Jurkat, Clone E6-1 (cell line): ENCODE results near the gene RGS9BP.
"Not testable (repeated sequence)": the region's sequence is repeated elsewhere in the genome, so short reads cannot be mapped to it uniquely, and the experiment has no call there.

Experiments
- DNase-seq: peaks from one replicate; pipeline ENCODE4 v3.0.0-alpha.2; 2011; ENCODE audit warnings: low read depth, low spot score
- H3K4me3 ChIP-seq: 2 replicates; pipeline ENCODE4 v1.5.1; 2011; ENCODE audit warnings: mild to moderate bottlenecking, low read length, control low read depth, moderate library complexity

RGS9BP gene

DNA sequence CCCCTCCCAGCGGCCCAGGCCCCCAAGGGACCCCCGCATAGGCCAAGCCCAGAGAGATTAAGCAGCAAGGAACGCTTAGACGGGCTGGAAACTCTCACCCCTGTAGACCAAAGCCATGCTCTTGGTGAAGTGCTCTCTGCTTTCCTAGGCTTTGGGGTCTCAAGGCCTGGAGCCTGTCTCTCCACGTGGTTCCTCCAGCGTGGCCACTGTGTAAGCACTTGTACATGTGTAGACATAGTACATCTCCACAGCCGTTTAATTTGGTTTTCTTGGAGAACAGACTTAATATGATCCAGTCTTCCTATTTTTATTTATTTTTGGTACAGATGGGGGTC is 17.0 kb downstream of the RGS9BP start:
- no peak overlapping the region for H3K4me3 ChIP-seq
- no peak for DNase-seq

GRCh38 chr19:32693151-32694108 is 17.8 kb downstream of the RGS9BP start:
- not testable (repeated sequence) for H3K4me3 ChIP-seq, DNase-seq

- not testable (repeated sequence) for H3K4me3 ChIP-seq, DNase-seq
These were observed 18.7 kb downstream of the RGS9BP start for GRCh38 chr19:32694316-32694715.

DNA sequence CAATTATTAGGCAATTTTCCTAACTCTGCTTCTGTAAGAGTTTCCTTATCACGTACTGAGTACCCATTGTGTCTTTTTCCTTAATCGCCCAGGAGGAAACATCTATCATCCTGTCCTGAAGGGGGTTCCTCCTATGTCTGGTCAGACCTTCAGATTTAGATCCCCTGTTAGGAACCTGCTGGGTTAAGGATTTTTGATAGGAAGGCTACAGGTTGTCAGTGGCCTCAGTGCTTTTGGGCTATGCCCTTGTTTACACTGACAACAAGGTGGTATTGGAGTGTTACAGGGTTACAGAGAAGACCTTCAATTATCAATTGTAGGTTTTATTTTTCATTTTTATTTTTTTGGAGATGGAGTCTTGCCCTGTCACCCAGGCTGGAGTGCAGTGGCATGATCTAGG is 19.2 kb downstream of the RGS9BP start:
- not testable (repeated sequence) for DNase-seq, H3K4me3 ChIP-seq

GRCh38 chr19:32695506-32695905 is 19.9 kb downstream of the RGS9BP start:
- DNase-seq, H3K4me3 ChIP-seq: not testable (repeated sequence)

DNA sequence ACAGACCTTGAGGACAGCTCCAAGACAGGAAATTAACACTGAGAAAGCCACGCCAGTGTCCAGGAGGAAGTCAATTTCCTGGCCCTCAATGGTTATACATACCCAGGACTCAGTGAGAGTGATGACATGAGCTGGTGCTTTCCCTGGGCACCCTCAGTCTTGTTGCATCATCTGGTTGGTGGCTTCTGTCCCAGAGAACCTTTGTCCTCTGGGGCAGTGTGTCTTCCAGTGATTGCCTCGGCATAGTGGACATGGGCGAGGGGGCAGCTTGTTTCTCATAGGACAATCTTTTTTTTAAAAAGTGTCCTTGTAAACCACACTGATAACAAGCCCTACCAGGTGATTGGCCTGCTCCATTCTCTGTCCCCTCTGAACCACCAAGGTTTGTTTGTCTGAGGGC is 21.1 kb downstream of the RGS9BP start:
- not testable (repeated sequence) for H3K4me3 ChIP-seq, DNase-seq

DNA sequence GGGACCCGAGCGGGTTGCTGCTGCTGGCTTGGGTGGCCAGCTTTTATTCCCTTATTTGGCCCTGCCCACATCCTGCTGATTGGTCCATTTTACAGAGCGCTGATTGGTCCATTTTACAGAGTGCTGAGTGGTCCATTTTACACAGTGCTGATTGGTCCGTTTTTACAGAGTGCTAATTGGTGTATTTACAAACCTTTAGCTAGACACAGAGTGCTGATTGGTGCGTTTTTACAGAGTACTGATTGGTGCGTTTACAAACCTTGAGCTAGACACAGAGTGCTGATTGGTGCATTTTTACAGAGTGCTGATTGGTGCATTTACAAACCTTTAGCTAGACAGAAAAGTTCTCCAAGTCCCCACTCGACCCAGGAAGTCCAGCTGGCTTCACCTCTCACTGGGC is 24.5 kb downstream of the RGS9BP start:
- DNase-seq, H3K4me3 ChIP-seq: not testable (repeated sequence)

GRCh38 chr19:32702010-32702409 is 26.4 kb downstream of the RGS9BP start:
- H3K4me3 ChIP-seq = no peak overlapping the region
- DNase-seq = no peak

- H3K4me3 ChIP-seq, DNase-seq: not testable (repeated sequence)
These were observed 28.4 kb downstream of the RGS9BP start for GRCh38 chr19:32704006-32704405.

- peak; percentile 71 for DNase-seq
These were observed 32.8 kb downstream of the RGS9BP start for GRCh38 chr19:32708457-32708856.

GRCh38 chr19:32709032-32709431 is 33.4 kb downstream of the RGS9BP start:
- no peak for DNase-seq
- H3K4me3 ChIP-seq = no peak overlapping the region

More at GRCh38 chr19:32708457-32708856, 32.8 kb downstream of the RGS9BP start:
- H3K4me3 ChIP-seq = no peak overlapping the region

DNA sequence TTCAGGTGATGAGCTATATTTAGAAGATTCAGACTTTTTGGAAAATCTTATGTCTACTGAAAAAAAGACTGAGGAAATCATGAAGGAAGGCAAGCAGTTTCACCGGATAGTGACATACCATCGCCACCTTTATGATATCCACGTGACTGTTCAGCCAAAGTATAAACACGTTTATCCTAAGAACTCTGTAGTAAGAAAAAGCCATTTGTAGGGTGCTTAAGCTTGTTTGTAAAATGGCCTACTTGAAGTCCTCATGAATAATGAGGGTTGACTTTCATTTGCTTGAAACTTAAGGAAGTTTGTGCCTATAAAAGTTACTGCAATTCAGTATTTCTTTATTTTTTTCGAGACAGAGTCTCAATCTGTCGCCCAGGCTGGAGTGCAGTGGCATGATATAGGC is 36.1 kb downstream of the RGS9BP start:
- DNase-seq = no peak
- H3K4me3 ChIP-seq = no peak overlapping the region

DNA sequence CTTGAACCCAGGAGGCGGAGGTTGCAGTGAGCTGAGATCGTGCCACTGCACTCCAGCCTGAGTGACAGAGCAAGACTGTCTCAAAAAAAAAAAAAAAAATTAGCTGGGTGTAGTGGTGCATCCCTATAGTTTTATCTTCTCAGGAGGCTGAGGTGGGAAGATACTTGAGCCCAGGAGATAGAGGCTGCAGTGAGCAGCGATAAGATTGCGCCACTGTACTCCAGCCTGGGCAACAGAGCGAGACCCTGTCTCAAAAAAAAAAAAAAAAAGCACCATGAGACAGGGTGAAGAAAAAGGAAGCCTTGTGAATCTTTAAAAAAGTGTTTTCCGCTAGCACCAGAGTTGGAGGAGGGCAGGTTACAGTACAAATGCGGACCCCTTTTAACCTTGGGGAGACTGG is 40.6 kb downstream of the RGS9BP start:
- not testable (repeated sequence) for DNase-seq

DNA sequence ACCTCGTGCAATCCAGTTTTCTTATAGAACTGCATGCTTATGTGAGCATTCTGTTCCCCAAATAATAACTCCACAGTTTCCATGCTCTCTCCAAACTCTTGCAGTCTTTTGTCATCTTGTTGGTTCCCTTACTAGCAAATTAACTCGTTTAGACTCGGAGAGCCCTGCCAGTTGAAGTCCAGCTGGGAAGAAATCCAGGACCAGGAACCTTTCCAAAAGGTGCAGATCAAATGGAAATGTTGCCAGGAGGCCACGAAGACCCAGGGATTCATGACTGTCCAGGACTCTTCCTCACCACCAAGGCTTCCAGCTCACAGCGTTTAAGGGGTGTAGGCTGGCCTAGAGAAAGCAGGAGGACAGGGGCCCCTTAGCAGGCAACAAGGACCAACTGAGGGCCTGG is 41.8 kb downstream of the RGS9BP start:
- no peak for DNase-seq
- no peak overlapping the region for H3K4me3 ChIP-seq

More for the DNA sequence above, 40.6 kb downstream of the RGS9BP start:
- not testable (repeated sequence) for H3K4me3 ChIP-seq

DNA sequence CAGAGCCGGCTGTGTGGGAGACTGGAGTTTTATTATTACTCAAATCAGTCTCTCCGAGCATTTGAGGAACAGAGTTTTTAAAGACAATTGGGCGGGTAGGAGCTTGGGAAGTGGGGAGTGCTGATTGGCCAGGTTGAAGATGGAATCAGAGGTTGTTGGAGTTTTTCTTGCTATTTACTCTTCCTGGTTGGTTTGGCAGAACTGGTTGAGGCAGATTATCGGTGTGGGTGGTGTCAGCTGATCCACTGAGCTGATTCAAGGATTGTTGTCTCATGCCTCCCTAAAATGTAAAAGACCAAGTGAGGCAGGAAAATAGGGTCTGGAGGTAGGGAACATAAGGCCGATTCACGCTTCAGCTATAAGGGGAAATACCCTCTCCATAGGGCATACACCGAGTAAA is 42.6 kb downstream of the RGS9BP start:
- DNase-seq = no peak
- H3K4me3 ChIP-seq = no peak overlapping the region

DNA sequence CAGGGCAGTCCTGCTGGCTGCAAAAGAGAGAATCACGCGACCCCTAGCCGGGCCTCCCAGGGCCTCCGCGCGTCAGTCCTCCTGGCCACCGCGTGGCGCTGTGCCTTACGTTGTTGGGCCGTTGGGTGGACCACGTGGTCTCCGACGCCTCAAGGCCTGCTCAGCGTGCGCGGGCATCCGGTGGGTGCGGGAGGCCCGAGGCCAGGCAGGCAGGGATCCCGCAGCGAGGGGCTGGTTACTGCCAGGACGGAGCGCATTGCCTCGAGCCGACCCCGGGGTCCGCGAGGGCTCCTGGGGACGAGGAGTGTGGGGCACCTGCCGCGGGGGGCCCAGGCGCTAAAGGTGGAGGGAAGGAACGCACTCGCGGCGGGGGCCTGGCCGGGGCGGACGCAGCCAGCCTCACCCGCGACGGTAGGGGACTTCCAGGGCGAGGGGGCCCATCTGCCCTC is 44.0 kb downstream of the RGS9BP start, which contains the start of gene TDRD12:
TSS of gene TDRD12 (plus strand) at position 157 of the 449 bp plus-strand sequence. CDS start 306 bp downstream, outside the sequence.
- no peak for DNase-seq
- H3K4me3 ChIP-seq = no peak within 1 kb of the TSS

GRCh38 chr19:32720216-32720935 is 44.7 kb downstream of the RGS9BP start:
- no peak overlapping the region for H3K4me3 ChIP-seq
- DNase-seq = no peak

- no peak overlapping the region for H3K4me3 ChIP-seq
- DNase-seq = no peak
These were observed 45.2 kb downstream of the RGS9BP start for GRCh38 chr19:32720936-32721250.
